Prostate gland (tissue), 2 donors: Measurements from ENCODE around the gene ATG7.

ENCODE experiments used
- POLR2A ChIP-seq: fragments of 450-650 bp; IDR thresholded peaks from one replicate; pipeline ENCODE4 v1.6.1; 2016; ENCODE audit warnings: antibody characterized with exemption, mild to moderate bottlenecking
- POLR2AphosphoS5 ChIP-seq: sonication (generic); formaldehyde crosslinking; IDR thresholded peaks from one replicate; pipeline ENCODE4 v1.6.1; 2017; ENCODE audit warnings: antibody characterized with exemption
- TF ChIP-seq, protein P1 (sequence below), 4 experiments: fragments of 200-600 bp in 2 of 4; fragments of 450-650 bp in 2 of 4; sonication (generic) in 2 of 4; IDR thresholded peaks; 1 replicate in 3 of 4; 2 replicates in 1 of 4; pipeline ENCODE4 v1.5.1; 2016 to 2019; ENCODE audit warnings: antibody characterized with exemption in 4 of 4, mild to moderate bottlenecking in 2 of 4, moderate library complexity in 2 of 4

DNA sequence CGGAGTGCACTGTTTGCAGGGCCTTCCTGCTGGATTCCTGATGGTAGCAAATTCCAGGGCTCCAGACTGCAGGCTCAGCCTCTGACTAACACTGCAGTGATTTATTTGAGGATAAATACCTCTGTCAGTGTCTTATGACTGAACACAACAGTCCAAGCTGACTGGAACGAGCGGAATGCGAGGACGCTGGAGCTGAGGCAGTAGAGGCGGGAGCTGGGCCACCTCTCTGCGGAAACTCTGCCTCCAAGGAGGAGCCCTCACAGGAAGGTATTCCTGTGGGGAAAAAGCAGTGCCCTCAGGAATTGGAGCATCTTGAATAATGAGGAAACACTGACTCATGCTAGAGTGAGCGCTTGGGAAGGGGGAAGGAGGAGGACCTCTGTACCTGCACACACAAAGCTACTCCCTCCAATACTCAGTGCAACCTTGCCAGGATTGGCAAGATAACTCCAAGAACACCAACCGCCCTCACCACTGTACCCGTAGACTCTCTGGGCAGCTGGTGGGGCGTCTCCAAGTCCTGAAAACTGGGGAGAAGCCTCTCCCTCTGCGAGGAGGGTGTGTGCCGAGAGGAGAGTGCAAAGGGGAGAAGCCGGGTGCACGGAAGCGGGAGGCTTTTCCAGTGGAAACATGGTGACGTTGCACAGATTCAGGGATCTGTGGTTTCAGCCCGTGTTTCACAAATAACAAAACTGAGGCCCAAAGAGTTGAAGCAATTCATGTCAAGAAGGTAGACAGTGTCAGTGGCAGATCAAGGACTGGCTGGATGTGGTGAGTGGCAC is 328.5 kb downstream of the ATG7 start:
- TF ChIP-seq, protein P1, sequence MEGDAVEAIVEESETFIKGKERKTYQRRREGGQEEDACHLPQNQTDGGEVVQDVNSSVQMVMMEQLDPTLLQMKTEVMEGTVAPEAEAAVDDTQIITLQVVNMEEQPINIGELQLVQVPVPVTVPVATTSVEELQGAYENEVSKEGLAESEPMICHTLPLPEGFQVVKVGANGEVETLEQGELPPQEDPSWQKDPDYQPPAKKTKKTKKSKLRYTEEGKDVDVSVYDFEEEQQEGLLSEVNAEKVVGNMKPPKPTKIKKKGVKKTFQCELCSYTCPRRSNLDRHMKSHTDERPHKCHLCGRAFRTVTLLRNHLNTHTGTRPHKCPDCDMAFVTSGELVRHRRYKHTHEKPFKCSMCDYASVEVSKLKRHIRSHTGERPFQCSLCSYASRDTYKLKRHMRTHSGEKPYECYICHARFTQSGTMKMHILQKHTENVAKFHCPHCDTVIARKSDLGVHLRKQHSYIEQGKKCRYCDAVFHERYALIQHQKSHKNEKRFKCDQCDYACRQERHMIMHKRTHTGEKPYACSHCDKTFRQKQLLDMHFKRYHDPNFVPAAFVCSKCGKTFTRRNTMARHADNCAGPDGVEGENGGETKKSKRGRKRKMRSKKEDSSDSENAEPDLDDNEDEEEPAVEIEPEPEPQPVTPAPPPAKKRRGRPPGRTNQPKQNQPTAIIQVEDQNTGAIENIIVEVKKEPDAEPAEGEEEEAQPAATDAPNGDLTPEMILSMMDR (IDR thresholded peaks at IDR 0.05), result peak in 1 of 4 experiments; percentile 7
- TF ChIP-seq POLR2AphosphoS5, result peak; percentile 94
- no peak for TF ChIP-seq POLR2A
